ENCODE data around the gene LRRC25. TPM values are rescaled to one million over a fixed set of nuclear protein-coding genes. Genes with fewer than 3 reads are reported as not detected.
"Not testable (repeated sequence)": the region's sequence is repeated elsewhere in the genome, so short reads cannot be mapped to it uniquely, and the experiment has no call there.

Gene LRRC25
- total RNA-seq, 1 experiment from 2014 or later, result not detected

GRCh38 chr19:18412610-18413239 is 15.3 kb upstream of the LRRC25 start:
- no peak for DNase-seq (ENCODE audit: extremely low read depth, low read depth)

DNA sequence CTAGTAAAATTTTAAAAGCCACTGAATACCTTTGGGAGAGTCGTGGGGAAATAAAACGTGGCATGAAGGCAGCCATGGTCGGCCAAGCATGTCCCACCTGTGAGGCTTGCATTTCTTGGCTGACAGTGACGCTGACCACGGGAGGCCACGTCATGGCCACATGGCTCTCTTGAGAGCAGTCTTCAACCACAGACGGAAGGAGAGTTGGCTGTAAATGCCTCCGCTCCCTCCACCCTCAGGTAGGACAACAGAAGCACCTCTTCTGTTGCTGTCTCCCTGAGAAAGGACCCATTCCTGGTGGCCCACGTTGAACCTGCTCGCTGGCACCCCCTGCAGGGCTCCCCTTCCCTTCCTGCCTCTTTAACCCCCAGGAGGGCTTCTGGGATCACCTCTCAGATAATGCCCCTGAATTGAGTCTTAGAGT is 10.6 kb upstream of the LRRC25 start:
- no peak for DNase-seq (ENCODE audit: extremely low read depth, low read depth)

DNA sequence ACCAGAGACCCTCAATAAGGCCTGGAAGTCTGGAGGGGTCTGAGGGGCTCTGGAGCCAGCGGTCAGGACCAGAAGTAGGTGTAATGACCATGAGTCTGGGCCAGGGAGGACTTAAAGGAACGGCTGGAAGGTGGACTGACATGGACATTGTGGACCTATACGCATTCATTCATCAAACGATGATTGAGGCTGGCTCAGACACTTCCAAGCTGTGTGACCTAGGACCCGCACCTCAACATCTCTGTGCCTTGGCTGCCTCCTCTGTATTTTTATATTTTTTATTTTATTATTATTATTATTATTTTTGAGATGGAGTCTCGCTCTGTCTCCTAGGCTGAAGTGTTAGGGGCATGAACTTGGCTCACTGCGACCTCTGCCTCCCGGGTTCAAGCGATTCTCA is 9.3 kb upstream of the LRRC25 start:
- no peak for DNase-seq (ENCODE audit: extremely low read depth, low read depth)

GRCh38 chr19:18405754-18406153 is 8.3 kb upstream of the LRRC25 start:
- not testable (repeated sequence) for DNase-seq (ENCODE audit: extremely low read depth, low read depth)

DNA sequence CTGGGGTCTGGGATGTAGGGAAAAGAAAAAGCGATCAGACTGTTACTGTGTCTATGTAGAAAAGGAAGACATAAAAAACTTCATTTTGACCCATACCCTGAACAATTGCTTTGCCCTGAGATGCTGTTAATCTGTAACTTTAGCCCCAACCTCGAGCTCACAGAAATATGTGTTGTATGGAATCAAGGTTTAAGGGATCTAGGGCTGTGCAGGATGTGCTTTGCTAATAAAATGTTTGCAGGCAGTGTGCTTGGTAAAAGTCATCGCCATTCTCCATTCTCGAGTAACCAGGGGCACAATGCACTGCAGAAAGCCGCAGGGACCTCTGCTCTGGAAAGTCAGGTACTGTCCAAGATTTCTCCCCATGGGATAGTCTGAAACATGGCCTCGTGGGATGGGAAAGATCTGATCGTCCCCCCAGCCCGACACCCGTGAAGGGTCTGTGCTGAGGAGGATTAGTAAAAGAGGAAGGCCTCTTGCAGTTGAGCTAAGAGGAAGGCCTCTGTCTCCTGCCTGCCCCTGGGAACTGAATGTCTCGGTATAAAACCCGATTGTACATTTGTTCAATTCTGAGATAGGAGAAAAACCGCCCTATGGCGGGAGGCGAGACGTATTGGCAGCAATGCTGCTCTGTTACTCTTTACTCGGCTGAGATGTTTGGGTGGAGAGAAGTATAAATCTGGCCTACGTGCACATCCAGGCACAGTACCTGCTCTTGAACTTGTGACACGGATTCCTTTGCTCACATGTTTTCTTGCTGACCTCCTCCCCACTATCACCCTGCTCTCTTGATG is 5.2 kb upstream of the LRRC25 start:
- not testable (repeated sequence) for DNase-seq (ENCODE audit: extremely low read depth, low read depth)

DNA sequence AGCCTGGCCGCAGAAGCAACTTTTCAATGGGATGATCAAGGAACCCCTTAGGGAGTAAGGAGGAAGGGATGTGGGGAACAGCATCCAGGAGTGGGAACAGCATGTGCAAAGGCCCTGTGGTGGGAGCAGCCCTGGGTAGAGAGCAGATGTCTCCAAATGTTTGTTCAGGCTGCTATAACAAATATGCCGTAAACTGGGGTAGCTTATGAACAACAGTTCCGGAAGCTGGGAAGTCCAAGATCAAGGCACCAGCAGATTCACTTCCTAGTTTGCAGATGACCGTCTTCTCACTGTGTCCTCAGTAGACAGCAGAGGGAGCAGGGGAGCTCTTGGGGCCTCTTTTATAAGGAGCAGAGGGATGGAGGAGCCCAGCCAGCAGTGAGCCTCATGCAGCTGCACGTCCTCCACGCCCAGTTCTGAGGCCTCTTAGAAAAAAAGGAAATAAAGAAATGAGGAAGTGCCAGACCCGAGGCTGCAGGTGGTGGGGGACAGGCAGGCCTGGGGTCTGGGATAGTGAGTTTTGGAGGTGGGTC is 4.2 kb upstream of the LRRC25 start:
- peak; percentile 52 for DNase-seq (ENCODE audit: extremely low read depth, low read depth)

DNA sequence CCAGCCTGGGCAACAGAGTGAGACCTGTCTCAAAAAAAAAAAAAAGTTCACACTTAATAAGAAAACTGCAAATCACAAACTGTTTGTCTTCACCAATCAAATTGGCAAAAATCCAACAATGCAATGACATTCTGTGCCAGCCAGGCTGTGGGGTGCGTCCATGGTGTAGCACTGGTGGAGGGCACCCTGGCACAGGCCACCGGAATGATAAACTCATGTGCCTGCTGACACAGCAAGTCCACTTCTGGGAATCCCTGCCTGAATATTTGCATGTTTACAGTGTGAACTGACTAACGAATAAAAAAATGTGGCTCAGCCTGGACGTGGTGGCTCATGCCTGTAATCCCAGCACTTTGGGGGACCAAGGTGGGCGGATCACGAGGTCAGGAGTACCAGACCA is 1.6 kb upstream of the LRRC25 start:
- DNase-seq (ENCODE audit: extremely low read depth, low read depth), result no peak

DNA sequence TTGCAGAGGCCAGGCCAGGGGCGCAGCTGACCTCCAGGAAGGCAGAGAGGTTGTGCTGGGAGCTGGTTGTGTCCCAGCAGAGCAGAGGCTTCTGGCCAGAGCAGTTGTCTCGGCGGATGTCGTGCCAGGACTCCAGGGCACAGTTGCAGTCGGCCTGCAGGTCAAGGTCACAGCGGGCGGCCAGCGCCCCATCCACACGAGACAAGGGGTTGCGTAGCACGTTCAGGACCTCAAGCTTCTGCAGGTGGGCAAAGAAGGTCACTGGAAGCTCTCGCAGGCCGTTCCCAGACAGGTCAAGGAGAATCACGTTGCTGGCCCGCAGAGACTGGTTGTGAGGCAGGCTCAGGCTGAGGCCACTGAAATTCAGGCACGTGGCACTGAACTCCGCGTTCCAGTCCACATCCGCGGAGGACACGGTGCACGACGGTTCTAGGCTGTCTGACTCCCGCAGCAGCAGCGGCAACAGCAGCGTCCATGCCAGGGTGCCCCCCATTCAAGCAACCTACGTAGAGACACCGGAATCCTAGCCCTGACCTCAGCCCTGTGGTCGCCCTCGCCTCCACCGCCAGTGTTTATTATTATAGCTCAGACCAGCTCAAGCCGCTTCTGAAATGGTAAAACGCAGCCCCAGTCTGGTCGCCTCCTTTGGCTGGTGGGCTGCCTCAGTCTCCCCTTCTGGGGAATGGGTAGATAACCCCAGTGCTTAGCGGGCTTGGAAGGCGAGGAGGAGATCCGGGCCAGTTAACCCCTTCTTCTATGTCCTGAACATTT is 766 bp downstream of the LRRC25 start:
- no peak for DNase-seq (ENCODE audit: extremely low read depth, low read depth)

GRCh38 chr19:18393836-18394235 is 3.6 kb downstream of the LRRC25 start:
- no peak for DNase-seq (ENCODE audit: extremely low read depth, low read depth)

GRCh38 chr19:18392926-18393325 is 4.5 kb downstream of the LRRC25 start:
- DNase-seq (ENCODE audit: extremely low read depth, low read depth), result no peak

- DNase-seq (ENCODE audit: extremely low read depth, low read depth), result no peak
Observed at GRCh38 chr19:18392417-18392816, 5.0 kb downstream of the LRRC25 start.

- no peak for DNase-seq (ENCODE audit: extremely low read depth, low read depth)
Observed at GRCh38 chr19:18391509-18392075, 5.8 kb downstream of the LRRC25 start.

- DNase-seq (ENCODE audit: extremely low read depth, low read depth), result no peak
Observed at GRCh38 chr19:18390065-18390907, 7.1 kb downstream of the LRRC25 start.

- DNase-seq (ENCODE audit: extremely low read depth, low read depth), result no peak
Observed at GRCh38 chr19:18389726-18390064, 7.7 kb downstream of the LRRC25 start.

- DNase-seq (ENCODE audit: extremely low read depth, low read depth), result no peak
Observed at GRCh38 chr19:18388960-18389725, 8.3 kb downstream of the LRRC25 start.

GRCh38 chr19:18388100-18388959 is 9.1 kb downstream of the LRRC25 start:
- DNase-seq (ENCODE audit: extremely low read depth, low read depth), result peak; percentile 55

- peak; percentile 80 for DNase-seq (ENCODE audit: extremely low read depth, low read depth)
Observed at GRCh38 chr19:18386543-18387271, 10.7 kb downstream of the LRRC25 start.

All from NCI-H460 (cell line).